ENCODE measurements around the gene GPR108.

GRCh38 chr19:6776999-6777398 lies 39.6 kb upstream of the GPR108 start:
- TF ChIP-seq, protein P1, sequence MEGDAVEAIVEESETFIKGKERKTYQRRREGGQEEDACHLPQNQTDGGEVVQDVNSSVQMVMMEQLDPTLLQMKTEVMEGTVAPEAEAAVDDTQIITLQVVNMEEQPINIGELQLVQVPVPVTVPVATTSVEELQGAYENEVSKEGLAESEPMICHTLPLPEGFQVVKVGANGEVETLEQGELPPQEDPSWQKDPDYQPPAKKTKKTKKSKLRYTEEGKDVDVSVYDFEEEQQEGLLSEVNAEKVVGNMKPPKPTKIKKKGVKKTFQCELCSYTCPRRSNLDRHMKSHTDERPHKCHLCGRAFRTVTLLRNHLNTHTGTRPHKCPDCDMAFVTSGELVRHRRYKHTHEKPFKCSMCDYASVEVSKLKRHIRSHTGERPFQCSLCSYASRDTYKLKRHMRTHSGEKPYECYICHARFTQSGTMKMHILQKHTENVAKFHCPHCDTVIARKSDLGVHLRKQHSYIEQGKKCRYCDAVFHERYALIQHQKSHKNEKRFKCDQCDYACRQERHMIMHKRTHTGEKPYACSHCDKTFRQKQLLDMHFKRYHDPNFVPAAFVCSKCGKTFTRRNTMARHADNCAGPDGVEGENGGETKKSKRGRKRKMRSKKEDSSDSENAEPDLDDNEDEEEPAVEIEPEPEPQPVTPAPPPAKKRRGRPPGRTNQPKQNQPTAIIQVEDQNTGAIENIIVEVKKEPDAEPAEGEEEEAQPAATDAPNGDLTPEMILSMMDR (conservative IDR thresholded peaks at IDR 0.05; ENCODE audit: low read length) = no peak
- TF ChIP-seq EZH2phosphoT487 (IDR thresholded peaks at IDR 0.05; ENCODE audit: borderline replicate concordance) = no peak
